D721Med (cell line): ENCODE results near the gene RNF150.

Experiments
- DNase-seq: peaks from one replicate; pipeline ENCODE4 v3.0.0; 2011; ENCODE audit warnings: low spot score; ENCODE audit not compliant: insufficient read length
- FAIRE-seq: peaks from 2 replicates; lab custom pipeline; 2011; peaks lifted over from hg19 to GRCh38; lab: Jason Lieb, UNC
- TF ChIP-seq, protein P1 (sequence below): IDR thresholded peaks from 2 replicates; pipeline ENCODE4 v1.5.1; 2012; ENCODE audit warnings: mild to moderate bottlenecking, control low read depth; ENCODE audit not compliant: insufficient read depth; ENCODE audit errors: missing control alignments

Gene RNF150

DNA sequence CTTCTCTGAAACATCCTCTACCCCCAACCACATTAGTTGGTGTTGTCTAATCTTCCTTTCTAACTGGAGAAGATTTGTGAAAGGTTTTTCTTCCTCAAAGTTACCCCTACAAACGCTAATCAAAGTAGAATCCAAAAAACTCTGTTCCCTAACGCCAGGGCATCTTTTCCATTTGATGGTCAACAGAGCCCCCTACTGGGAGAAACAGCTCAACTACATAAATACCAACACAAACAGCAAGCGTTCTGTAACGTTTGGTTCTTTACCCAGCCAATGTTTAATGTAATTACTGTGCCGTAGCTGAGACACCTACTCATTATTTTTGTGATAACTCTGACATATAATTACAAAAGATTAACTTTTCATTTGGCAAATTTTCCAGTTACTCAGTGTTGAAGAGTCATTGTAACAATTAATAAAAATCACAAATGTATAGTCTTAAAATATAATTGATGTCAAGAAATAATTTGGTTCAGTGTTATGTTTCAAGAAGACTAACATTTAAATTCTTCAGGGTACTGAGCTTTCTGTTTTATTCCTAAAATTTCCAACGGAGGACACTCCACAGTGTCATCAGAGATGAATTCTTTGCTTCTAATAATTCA lies 282.1 kb downstream of the RNF150 start:
- peak; percentile 81 for FAIRE-seq
- DNase-seq, result peak; percentile 32
- TF ChIP-seq, protein P1, sequence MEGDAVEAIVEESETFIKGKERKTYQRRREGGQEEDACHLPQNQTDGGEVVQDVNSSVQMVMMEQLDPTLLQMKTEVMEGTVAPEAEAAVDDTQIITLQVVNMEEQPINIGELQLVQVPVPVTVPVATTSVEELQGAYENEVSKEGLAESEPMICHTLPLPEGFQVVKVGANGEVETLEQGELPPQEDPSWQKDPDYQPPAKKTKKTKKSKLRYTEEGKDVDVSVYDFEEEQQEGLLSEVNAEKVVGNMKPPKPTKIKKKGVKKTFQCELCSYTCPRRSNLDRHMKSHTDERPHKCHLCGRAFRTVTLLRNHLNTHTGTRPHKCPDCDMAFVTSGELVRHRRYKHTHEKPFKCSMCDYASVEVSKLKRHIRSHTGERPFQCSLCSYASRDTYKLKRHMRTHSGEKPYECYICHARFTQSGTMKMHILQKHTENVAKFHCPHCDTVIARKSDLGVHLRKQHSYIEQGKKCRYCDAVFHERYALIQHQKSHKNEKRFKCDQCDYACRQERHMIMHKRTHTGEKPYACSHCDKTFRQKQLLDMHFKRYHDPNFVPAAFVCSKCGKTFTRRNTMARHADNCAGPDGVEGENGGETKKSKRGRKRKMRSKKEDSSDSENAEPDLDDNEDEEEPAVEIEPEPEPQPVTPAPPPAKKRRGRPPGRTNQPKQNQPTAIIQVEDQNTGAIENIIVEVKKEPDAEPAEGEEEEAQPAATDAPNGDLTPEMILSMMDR, result peak; percentile 94

DNA sequence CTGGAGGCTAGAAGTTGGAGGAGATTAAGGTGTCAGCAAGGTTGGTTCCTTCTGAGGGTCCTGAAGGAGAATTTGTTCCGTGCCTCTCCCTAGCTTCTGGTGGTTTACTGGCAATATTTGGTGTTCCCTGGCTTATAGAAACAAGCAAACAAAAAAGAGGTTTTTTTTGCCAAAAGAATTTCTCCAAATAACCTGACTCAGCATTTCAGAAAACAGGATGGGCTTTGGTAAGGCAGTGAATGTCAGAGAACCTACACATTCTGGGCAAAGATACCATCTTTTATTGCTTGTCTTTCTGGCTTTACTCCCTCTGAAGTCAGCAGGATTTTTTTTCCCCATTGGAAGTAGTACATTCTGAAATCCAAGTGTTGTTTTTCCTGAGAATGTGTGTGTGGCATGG lies 283.7 kb downstream of the RNF150 start:
- DNase-seq (no peak), FAIRE-seq (no peak)
- TF ChIP-seq, protein P1, result no peak

DNA sequence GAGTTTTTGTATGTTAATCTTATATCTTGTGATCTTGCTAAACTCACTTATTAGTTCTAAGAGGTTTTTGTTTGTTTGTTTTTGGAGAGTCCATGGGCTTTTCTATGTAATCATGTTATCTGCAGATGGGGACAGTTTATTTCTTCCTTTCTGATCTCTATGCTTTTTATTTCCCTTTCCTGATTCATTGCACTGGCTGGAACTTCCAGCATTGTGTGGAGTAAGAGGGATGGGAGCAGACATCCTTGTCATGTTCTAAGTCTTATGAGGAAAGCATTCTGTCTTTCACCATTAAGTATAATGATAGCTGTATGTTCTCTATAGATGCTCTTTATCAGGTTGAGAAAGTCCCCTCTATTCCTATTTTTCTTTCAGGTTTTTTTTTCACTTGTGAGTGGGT lies 286.5 kb downstream of the RNF150 start:
- FAIRE-seq (no peak), DNase-seq (no peak)
- TF ChIP-seq, protein P1, result no peak

DNA sequence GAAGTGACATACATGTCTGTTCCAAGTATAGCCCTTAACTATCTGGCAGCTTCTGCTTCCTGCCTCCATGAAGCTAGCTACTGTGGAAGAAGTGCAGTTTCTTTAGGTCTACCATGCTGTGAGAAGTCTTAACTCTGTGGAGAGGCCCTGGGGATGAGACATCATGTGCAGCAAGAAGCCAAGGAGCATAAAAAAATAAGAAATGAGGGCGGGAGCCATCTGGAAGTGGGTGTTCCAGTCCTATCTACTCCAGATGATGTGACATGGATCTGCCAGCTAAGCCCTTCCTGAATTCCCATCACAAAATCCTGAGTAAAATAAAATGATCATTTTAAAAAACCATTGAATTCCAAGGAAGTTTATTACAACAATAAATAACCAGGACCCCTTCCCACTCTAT lies 289.2 kb downstream of the RNF150 start:
- TF ChIP-seq, protein P1, result no peak
- no peak for DNase-seq
- no peak for FAIRE-seq

DNA sequence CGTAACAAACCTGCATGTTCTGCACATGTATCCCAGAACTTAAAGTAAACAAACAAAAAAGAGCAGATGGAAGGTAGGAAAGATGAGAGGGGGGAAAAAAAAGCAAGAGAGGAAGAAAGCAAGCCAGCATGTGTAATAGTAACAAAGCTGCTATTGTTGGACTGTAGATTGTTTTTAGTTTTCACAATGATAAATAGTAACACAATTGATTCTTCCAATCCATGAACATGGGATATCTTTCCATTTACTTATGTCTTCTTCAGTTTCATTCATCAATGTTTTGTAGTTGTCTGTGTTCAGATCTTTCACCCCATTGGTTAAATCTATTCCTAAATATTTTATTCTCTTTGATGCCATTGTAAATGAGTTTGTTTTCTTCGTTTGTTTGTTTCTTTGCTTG lies 292.1 kb downstream of the RNF150 start:
- FAIRE-seq (peak; percentile 81), DNase-seq (no peak)
- TF ChIP-seq, protein P1, result no peak

DNA sequence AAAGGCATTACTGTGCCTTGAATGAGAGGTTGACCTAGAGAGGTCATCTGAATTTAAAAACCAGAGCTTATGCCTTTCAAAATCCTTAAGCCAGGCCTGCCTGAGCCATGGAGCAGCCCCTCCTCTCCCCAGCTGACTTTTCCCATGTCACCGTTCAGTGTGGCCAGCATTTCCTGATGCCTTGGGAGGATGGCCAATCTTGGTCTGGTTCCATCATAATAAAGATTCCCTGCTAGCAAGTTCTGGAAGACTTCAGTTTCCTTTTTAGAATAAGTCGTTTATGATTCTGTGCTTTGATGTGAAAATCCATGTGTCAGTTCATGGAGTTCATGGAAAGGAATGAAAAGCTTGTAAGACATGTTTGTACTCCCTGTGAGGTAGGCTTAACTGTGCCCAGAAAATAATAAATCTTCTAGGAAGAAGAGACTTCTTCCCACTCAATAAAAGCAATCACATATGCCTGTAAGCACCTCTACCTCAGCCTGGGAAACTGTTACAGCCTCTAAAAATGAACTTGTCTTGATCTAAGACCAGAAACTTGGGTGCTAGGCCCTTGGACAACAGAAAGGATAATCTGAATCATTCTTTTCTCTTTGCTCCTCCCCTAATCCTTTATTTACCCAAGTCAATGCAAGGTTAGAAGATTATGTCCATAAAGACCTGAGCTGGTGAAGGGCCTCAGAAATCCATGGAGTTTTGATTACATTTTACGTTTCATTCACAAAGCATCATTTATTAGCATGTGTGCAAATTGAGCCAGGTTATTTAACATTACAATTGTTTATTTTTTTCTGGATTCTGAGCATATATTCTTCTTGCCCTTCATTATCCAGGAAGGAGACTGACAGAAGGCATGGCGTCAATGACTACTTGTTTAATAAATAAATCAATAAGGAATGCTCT lies 293.1 kb downstream of the RNF150 start:
- FAIRE-seq (no peak), DNase-seq (no peak)
- TF ChIP-seq, protein P1, result no peak

DNA sequence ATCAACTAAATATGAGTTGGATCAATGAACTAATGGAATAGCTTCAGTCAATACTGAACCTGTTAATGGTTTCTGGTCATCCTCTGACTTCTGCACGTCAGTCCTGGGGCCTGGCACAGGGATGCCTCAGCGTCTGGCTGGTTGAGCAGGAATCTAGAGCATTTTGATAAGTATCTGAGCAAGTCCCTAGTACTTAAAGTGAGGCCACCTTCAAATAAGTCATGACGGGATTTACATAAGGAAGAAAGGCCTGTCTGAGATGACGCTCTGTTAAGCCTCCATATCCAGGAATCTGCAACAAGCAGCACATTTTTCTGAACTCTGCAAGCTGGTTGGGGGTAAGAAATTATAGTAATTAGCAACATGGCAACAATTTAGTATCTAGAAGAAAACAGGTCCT lies 293.9 kb downstream of the RNF150 start:
- TF ChIP-seq, protein P1, result no peak
- no peak for FAIRE-seq
- DNase-seq, result no peak
